ENCODE results near the gene TOR1B. TPM values are rescaled to one million over a fixed set of nuclear protein-coding genes. Genes with fewer than 3 reads are reported as not detected.
"Not testable (repeated sequence)": the region's sequence is repeated elsewhere in the genome, so short reads cannot be mapped to it uniquely, and the experiment has no call there.

TOR1B gene
- total RNA-seq, 1 donor from 2014 or later, result 24.4 TPM

- DNase-seq, result no peak
These were observed 26.4 kb upstream of the TOR1B start for GRCh38 chr9:129776566-129776937.

DNA sequence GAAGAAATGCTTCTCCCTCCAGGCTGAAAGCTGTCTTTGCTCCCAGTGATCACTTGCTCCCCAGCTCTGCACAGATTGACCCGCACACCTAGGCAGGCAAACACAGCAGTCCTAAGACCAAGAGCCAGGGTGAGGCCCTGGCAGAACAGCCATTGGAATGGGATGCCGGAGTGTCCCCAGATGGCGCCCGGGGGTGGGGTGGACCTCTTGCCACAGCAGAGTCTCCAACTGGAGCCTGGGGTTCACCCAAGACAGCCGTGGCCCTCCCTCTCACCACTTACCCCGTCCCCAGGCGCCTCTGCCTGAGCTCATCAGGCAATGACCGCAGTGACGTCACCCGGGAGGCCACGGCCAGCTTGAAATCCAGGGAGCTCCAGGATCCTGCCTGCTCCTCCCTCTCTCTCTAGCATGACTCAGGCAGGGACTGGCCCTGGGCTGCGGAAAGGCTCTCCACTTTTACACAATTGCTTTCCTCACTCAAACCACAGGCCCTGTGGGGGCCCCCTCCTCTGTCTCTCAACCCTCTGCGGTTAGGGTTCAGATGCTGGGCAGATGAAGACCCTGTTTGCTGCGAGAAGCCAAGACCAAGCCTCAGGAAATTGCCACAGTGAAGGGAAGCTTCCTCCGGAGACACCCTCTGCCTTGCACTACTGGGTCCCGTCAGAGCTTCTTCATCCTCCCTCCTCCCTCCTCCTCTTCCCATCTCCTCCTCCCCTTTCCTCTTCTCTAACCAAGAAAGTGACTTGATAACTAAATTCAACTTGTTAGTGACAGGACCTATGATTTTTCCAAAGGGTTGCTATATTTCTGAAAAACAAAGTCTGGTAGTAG, 25.8 kb upstream of the TOR1B start:
- peak; percentile 89 for DNase-seq

- DNase-seq, result no peak
These were observed 25.2 kb upstream of the TOR1B start for GRCh38 chr9:129777769-129778130.

GRCh38 chr9:129778469-129778868, 24.5 kb upstream of the TOR1B start:
- DNase-seq, result no peak

DNA sequence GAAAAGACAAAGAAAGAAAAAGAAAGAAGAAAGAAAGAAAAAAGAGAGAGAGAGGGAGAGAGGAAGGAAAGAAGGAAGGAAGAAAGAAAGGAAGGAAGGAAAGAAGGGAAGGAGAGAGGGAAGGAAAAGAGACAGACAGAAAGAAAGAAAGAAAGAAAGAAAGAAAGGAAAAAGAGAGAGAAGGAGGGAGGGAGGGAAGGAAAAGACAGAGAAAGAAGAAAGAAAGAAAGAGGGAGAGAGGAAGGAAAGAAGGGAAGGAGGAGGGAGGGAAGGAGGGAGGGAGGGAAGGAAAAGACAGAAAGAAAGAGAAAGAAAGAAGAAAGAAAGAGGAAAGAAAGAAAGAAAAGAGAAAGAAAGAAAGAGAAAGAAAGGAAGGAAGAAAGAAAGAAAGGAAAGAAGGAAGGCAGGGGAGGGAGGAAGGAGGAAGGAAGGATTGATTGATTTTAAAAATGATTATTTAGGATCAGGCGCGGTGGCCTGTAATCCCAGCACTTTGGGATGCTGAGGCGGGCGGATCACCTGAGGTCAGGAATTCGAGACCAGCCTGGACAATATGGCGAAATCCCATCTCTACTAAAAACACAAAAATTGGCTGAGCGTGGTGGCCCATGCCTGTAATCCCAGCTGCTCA, 23.3 kb upstream of the TOR1B start:
- DNase-seq, result no peak

DNA sequence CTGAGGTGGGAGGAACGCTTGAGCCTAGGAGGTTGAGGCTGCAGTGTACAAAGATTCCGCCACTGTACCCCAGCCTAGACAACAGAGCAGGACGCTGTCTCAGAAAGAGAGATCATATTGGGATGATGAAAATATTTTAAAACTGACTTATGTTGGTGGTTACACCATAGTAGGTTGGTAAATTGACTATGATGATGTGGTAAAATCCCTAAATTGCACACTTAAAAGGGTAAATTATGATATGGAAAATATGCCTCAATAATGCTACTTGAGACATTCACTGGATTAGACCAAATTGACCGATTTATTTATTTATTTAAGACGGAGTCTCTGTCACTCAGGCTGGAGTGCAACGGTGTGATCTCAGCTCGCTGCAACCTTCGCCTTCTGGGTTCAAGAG, 21.9 kb upstream of the TOR1B start:
- no peak for DNase-seq

- no peak for DNase-seq
These were observed 21.0 kb upstream of the TOR1B start for GRCh38 chr9:129781981-129782380.

GRCh38 chr9:129783516-129784361, 19.2 kb upstream of the TOR1B start:
- DNase-seq, result peak; percentile 88

DNA sequence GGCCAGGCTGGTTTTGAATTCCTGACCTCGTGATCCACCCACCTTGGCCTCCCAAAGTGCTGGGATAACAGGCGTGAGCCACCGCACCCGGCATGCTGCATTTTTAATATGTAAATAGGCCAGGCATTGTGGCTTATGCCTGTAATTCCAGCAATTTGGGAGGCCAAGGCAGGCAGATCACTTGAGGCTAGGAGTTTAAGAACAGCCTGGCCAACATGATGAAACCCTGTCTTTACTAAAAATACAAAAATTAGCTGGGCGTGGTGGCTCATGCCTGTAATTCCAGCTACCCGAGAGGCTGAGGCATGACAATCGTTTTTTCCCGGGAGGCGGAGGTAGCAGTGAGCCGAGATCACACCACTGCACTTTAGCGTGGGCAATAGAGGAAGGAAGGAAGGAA, 18.0 kb upstream of the TOR1B start:
- DNase-seq, result not testable (repeated sequence)

DNA sequence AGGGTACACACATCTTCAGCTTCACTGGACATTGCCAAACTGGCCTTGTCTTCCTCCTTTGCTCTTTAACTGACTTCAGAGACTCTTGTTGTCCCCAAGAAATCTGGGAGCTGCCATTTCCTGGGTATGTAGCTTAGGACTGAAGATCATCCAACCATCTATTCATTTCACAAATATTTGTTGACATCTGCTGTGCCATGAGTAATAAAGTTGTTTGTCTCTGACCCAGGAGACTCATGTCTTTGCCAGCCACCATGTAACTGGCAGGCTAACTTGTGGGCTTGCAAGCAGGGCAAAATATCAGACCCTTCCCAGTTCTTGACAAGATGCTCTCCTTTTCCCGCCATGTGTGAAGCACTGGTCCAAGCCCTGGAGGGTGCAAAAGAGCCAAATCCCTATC, 17.1 kb upstream of the TOR1B start:
- no peak for DNase-seq

DNA sequence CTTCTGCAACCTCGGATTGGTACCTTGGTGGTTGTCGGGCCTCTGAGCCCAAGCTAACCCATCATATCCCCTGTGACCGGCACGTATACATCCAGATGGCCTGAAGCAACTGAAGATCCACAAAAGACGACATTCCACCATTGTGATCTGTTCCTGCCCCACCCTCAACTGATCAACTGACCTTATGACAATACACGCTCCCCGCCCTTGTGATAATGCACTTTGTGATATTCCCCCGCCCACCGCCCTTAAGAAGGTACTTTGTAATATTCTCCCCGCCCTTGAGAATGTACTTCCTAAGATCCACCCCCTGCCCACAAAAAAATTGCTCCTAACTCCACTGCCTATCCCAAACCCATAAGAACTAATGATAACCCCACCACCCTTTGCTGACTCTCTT, 16.5 kb upstream of the TOR1B start:
- DNase-seq, result no peak

- no peak for DNase-seq
These were observed 8.4 kb upstream of the TOR1B start for GRCh38 chr9:129794549-129794948.

GRCh38 chr9:129796029-129796428, 7.0 kb upstream of the TOR1B start:
- DNase-seq, result not testable (repeated sequence)

- no peak for DNase-seq
These were observed 4.0 kb upstream of the TOR1B start for GRCh38 chr9:129798973-129799372.

- DNase-seq, result no peak
These were observed 1.5 kb upstream of the TOR1B start for GRCh38 chr9:129801504-129801903.

- no peak for DNase-seq
These were observed 684 bp downstream of the TOR1B start for GRCh38 chr9:129803676-129804060.

DNA sequence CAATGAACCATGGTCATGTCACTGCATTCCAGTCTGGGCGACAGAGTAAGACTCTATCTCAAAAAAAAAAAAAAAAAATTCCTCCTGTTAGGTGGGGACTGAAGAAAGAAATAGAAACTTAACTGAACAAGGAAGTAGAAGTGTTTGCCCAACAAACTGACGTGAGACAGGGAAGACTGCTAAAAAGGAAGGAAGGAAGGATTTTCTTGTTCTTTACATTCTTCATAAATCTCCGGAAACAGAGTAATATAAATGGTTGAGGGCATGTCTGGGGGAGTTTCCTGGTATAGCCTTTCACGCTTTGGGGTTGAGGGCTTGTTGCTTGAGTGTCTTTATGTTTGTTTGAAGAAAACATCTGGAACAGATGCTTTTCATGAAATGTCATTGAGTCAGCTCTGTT, 3.1 kb downstream of the TOR1B start:
- DNase-seq, result no peak

DNA sequence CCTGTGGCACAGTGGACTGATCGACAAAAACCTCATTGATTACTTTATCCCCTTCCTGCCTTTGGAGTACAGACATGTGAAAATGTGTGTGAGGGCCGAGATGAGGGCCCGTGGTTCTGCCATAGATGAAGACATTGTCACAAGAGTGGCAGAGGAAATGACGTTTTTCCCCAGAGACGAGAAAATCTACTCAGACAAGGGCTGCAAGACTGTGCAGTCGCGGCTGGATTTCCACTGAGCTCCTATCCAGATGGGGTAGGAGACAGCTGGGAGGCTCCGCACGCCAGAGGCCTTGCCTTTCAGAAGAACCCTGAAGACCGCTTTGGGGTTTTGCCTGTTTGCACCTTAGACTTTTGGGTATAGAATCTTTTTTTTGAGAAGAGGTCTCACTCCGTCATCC, 6.4 kb downstream of the TOR1B start:
- no peak for DNase-seq

DNA sequence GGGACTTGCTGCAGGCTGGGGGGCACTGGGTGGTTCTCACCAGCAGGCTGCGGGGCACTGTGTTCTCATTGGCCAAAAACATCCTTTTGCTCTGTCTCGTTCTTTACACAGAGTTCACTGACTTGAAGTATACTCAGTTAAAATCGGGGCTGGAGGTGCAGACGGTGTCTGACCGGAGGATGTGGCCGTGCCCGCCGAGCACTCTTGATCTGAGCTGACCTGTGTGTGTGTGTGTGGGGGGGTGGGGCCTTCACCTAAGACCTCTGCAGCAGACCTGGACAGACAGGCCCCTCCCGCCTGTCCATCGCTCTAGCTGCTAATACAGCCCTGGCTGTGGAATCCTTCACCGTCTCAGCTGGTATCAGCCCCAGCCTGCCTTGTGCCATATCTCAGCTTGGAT, 7.1 kb downstream of the TOR1B start:
- DNase-seq, result no peak

- no peak for DNase-seq
These were observed 7.8 kb downstream of the TOR1B start for GRCh38 chr9:129810788-129811187.

- no peak for DNase-seq
These were observed 9.0 kb downstream of the TOR1B start for GRCh38 chr9:129811967-129812363.

DNA sequence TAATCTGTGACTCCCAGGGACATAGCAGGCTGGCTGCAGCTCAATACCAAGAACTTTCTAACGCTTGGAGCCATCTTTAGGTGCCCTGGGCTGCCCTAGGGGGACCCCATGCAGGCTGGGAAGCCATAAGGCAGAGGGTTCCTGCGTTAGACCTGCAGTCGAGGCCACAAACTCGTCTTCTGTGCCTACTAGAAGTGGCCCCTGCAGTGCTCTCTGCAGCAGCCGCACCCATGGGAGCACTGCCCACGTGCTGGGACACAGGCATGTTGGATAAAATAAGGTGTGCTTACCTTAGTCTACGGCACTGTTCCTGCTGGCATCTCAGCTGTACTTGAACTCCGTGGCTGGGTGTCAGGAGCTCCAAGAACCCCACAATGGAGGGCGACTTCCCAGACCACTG, 9.4 kb downstream of the TOR1B start:
- no peak for DNase-seq

DNA sequence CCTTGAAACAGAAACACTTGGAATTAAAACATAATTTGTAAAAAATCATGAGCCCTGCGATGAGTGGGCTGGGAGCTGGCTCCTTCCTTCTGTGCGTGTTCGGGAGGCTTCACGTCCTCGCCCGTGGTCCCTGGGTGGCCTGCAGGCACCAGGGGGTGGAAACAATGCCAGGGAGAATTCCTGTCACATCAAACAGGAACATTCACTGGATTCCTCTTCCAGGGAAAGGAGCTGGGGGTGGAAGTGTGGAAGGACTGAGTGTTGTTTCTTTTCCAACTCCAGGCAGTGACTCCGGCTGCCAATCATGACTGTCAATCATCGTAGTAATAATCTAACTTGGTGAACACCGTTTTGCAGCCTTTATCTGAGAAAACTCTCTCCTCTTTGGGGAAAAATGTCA, 10.7 kb downstream of the TOR1B start:
- no peak for DNase-seq
